Kidney epithelial cell (primary cell): ENCODE results near the gene EOGT. TPM values are rescaled to one million over a fixed set of nuclear protein-coding genes. Genes with fewer than 3 reads are reported as not detected.

Experiments used
- DNase-seq: peaks from one replicate; pipeline ENCODE4 v3.0.0-alpha.2; 2010; ENCODE audit warnings: low read depth
- H3K27me3 ChIP-seq: 2 replicates; pipeline ENCODE4 v1.6.0; 2011; ENCODE audit warnings: low read length; ENCODE audit not compliant: control insufficient read depth, insufficient read depth
- H3K36me3 ChIP-seq: 2 replicates; pipeline ENCODE4 v1.5.1; 2011; ENCODE audit warnings: low read length; ENCODE audit not compliant: control insufficient read depth, insufficient read depth
- H3K4me3 ChIP-seq: 2 replicates; pipeline ENCODE4 v1.5.1; 2011; ENCODE audit warnings: low read depth, mild to moderate bottlenecking, control low read depth, low read length
- total RNA-seq: library from RNA; depleted of rRNA; stranded (reverse); fragments of >200 nt; gene quantifications from 2 replicates; pipeline ENCODE4 v1.2.3, GENCODE V29; 2015
- TF ChIP-seq, protein P1 (sequence below): IDR thresholded peaks from 2 replicates; pipeline ENCODE4 v1.5.1; 2011; ENCODE audit warnings: mild to moderate bottlenecking, moderate library complexity, low read length, control low read depth, inconsistent platforms; ENCODE audit not compliant: insufficient read depth, poor library complexity, severe bottlenecking

The EOGT gene
- total RNA-seq = 28.1 and 28.3 TPM in 2 replicates

DNA sequence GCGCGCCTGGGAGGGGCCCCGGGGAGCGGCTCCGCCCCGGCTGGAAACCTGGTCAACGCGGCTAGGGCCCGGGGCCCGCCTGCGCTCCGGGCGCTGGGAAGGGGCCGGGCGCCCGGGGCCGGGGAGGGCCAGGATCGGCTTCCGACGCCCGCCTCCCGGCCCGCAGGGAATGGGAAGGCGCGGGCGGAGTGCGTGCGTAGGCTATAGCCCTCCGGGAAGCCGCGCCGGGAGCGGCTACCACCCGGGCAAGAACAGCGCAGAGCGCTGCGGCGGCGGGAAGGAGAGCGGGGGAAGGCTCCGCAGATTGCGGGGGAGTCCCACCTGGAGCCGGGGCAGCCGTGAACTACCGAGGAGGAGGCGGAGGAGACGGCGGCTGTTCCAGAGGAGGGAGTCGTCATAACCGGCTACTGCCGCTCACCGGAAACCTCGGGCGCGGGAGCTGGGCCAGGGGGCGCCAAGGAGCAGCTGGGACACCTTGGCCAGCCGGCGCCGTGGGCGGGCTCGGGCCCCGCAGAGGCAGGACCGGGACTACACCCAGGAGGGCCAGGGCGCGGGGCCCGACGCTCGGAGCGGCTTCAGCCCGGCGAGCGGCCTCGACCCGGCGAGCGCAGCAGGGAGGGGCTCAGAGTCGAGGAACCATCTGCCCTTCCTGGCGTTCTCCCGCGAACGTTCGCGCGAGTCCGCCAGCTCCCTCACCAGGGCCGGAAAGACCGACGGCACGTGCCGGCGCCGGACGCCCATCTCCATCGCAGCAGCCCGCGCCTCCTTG is at the start of gene EOGT:
EOGT (minus strand) TSS at position 432 of the 769 bp plus-strand sequence. CDS start 3,838 bp downstream, outside the sequence.
- TF ChIP-seq, protein P1, sequence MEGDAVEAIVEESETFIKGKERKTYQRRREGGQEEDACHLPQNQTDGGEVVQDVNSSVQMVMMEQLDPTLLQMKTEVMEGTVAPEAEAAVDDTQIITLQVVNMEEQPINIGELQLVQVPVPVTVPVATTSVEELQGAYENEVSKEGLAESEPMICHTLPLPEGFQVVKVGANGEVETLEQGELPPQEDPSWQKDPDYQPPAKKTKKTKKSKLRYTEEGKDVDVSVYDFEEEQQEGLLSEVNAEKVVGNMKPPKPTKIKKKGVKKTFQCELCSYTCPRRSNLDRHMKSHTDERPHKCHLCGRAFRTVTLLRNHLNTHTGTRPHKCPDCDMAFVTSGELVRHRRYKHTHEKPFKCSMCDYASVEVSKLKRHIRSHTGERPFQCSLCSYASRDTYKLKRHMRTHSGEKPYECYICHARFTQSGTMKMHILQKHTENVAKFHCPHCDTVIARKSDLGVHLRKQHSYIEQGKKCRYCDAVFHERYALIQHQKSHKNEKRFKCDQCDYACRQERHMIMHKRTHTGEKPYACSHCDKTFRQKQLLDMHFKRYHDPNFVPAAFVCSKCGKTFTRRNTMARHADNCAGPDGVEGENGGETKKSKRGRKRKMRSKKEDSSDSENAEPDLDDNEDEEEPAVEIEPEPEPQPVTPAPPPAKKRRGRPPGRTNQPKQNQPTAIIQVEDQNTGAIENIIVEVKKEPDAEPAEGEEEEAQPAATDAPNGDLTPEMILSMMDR = peak; percentile 58
- peak; percentile 43 for DNase-seq
- Histone ChIP-seq H3K27me3 (no peaks in the 10 kb centered on the region), H3K4me3 (peak within 1 kb of the TSS; percentile 76), H3K36me3 (peaks cover 3% of the 10 kb centered on the region)

DNA sequence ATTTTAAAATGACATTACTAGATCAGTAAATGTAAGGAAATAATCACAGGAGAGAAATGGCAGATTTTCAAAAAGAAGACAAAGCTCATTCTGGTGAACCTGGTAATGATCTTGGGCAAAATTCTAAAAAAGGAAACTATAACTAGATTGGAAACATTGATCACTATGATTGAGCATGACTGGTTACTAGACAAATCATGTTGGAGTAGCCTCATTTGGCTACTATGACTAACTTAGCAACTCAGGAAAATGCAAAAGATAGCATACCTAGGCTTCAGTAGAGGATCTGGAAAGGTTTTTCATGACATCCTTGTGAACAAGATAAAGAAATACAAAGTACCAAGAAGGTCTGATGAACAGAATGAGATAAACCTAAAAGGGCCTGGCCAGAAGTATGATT is 46.2 kb upstream of the EOGT start:
- no peak for DNase-seq
- Histone ChIP-seq H3K36me3 (peaks cover 2% of the 10 kb centered on the region), H3K27me3 (no peaks in the 10 kb centered on the region), H3K4me3 (no peak overlapping the region)
- TF ChIP-seq, protein P1 = no peak

DNA sequence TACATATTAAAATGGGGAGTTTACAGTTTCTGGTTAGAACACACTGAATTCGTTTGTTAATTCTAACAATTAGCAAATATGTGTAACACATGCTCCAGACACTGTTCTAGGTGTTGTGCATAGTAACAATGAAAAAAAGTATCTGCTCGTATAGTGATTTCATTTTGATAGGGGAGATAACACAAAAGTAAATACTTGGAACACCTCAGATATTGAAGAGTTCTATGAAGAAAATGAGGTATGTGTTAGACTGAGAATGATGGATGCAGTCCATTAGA is 45.4 kb upstream of the EOGT start:
- DNase-seq = no peak
- Histone ChIP-seq H3K36me3 (peaks cover 2% of the 10 kb centered on the region), H3K4me3 (no peak overlapping the region), H3K27me3 (no peaks in the 10 kb centered on the region)
- TF ChIP-seq, protein P1 = no peak

DNA sequence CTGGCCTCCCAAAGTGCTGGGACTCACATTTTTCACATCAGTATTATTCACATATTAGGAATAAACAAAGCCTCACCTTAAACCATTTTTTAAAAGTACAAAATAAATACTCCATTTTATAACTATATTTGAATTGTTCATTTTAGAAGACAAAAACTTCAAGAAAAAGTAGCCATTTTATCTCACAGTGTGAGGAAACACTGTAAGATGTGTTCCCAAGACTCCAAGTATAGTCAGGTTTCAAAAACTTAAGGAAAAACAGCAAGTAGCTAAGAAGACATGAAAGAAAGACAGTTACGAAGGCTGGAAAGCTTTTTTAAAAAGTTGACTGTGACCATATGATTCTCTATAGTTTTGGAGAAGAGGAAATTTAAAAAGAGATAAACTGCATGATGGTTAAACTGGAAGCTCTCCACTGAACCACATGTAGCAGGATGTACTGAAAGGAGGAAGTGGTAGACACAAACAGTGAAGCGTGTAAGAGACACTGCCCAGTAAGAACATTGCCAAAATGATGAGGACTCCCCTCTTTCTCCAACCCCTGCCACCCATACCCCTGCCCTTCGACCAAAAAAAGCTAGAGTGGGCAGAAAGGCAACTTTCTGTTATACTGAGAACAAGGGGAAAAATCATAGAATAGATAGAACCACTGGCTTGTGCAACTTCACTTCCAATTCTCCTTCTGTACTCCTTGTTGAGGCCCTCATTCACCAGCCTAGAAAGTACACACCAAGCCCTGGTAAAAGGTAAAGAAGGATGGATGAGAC is 44.9 kb upstream of the EOGT start:
- no peaks in the 10 kb centered on the region for H3K27me3 ChIP-seq
- TF ChIP-seq, protein P1 = no peak
- H3K36me3 ChIP-seq = peaks cover 2% of the 10 kb centered on the region
- DNase-seq = no peak
- no peak overlapping the region for H3K4me3 ChIP-seq

DNA sequence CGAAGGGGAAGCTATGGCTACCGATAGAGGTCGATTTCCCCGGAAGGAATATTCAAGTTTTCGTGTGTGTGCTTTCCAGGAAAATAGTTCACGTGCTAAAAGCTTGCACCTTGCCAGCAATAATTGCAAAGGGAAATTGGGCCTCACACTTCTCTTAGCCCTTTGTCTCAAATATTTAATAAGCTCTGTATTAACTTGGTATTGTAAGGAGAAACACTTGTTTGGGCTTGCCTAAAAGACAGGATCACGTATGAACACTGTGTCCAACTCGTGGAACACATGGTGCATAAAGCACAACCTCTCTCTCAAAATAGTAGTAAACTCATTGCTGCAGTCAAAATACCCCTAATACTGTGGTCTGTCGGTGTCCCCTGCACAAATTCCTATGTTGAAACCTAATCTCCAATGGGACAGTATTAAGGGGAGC is 39.0 kb upstream of the EOGT start:
- Histone ChIP-seq H3K27me3 (no peaks in the 10 kb centered on the region), H3K36me3 (peaks cover 1% of the 10 kb centered on the region), H3K4me3 (peak overlapping the region; percentile 35)
- TF ChIP-seq, protein P1 = no peak
- DNase-seq = no peak
